Heart right ventricle (tissue), 16 donors: ENCODE data around the gene PHLPP1. TPM values are rescaled to one million over a fixed set of nuclear protein-coding genes. Genes with fewer than 3 reads are reported as not detected.

Experiments used
- ATAC-seq, 8 donors: fragments of 200-7000 bp; cut with Tn5 transposase; one replicate each; pipeline ENCODE4 v1.9.1; 2020; ENCODE audit warnings: mild to moderate bottlenecking in 8 of 8, moderate library complexity in 8 of 8, moderate number of reproducible peaks in 1 of 8
- DNase-seq, 2 donors: peaks; one replicate each; pipeline ENCODE4 v3.0.0-alpha.2; 2020
- H3K27ac ChIP-seq, 10 donors: fragments of 200-600 bp; sonication (generic) in 2 of 10; one replicate each; pipeline versions ENCODE4 v1.5.0 to v1.8.0; 2020 to 2022; ENCODE audit warnings: mild to moderate bottlenecking in 3 of 10
- H3K27me3 ChIP-seq, 7 donors: fragments of 200-600 bp; one replicate each; pipeline ENCODE4 v1.8.0; 2021 to 2022; ENCODE audit warnings: mild to moderate bottlenecking in 2 of 7
- H3K36me3 ChIP-seq, 9 donors: fragments of 200-600 bp; sonication (generic) in 1 of 9; one replicate each; pipeline versions ENCODE4 v1.5.0 to v1.8.0; 2020 to 2022; ENCODE audit warnings: mild to moderate bottlenecking in 2 of 9
- H3K4me1 ChIP-seq, 9 donors: fragments of 200-600 bp; sonication (generic) in 1 of 9; one replicate each; pipeline versions ENCODE4 v1.5.0 to v1.8.0; 2020 to 2022; ENCODE audit warnings: mild to moderate bottlenecking in 4 of 9
- H3K4me3 ChIP-seq, 10 donors: fragments of 200-600 bp; sonication (generic) in 2 of 10; one replicate each; pipeline versions ENCODE4 v1.5.0 to v1.8.0; 2020 to 2022; ENCODE audit warnings: mild to moderate bottlenecking in 7 of 10, moderate library complexity in 2 of 10
- H3K9me3 ChIP-seq, 11 donors: fragments of 200-600 bp in 10 of 11; sonication (generic) in 2 of 11; one replicate each; pipeline versions ENCODE4 v1.5.0 to v1.8.0; 2013 to 2022; ENCODE audit warnings: mild to moderate bottlenecking in 2 of 11, control low read depth in 1 of 11, moderate library complexity in 1 of 11
- CTCF ChIP-seq, 9 donors: fragments of 200-600 bp; sonication (generic) in 2 of 9; IDR thresholded peaks; one replicate each; pipeline versions ENCODE4 v1.5.0 to v1.8.0; 2021 to 2022; ENCODE audit warnings: antibody characterized with exemption in 9 of 9, mild to moderate bottlenecking in 5 of 9, moderate library complexity in 1 of 9
- WGBS, 2 donors: extraction: QIAGEN DNeasy Blood & Tissue Kit; methylation state at CpG; one replicate each; pipeline ENCODE4 v1.1.7; 2013; ENCODE audit warnings: inconsistent platforms in 1 of 2; 5-methylcytosine and 5-hydroxymethylcytosine counted together
- intact Hi-C, 10 donors: fragments of 100-400 bp; cut with DNase I; formaldehyde crosslinking; loops; one replicate each; pipeline versions ENCODE4 v1.11.1 to v1.14.2; 2022
- polyA plus RNA-seq, 2 donors: library from polyadenylated mRNA; stranded (reverse); fragments of 200-250 nt; gene quantifications; one replicate each; pipeline ENCODE4 v1.2.3, GENCODE V29; 2013
- total RNA-seq, 10 donors: library from RNA; stranded (reverse); fragmentation: NEBNext Ultra II Directional in 3 of 10; extraction: Animal tissue kit (Norgen Biotek cat#: 25700) in 3 of 10; gene quantifications; one replicate each; pipeline versions ENCODE4 v1.2.1 to v1.2.4, GENCODE V29; 2021 to 2023
- donor health status: Arrhythmogenic right ventricular cardiomyopathy.
- donor health status: ischemic (EF 13 %, LVEDD 7.1; RV severe dilation, severe dysfunction).
- donor health status: healthy with polysubstance abuse.
- donor health status: DM: no; HTN: yes; CAD: no.
- donor health status: DM: no; HTN: no; CAD: no.
- donor health status: ischemic (EF 25% LVEDD 6.9; RV normal size, moderate dysfunction).
- donor health status: ischemic (EF 25% LVEDD 5.7; RV mildly dilated, moderate dysfunction).
- donor health status: healthy.
- donor health status: DM: yes; HTN: yes; CAD: no.
- donor health status: Ischemic cardiomyopathy.
- donor health status: ischemic (EF 35%, LVEDD 5.7; RV mildly dilated, moderate dysfunction).
- donor health status: nonischemic (EF 11% LVEDD 7.7; RV severe dilation, severe dysfunction).
- donor health status: DM: yes; HTN: yes; CAD: no.
- donor health status: PGD.
- donor health status: ischemic (EF 29% LVEDD 5.4; RV normal size, mild dysfunction).
- donor health status: nonischemic (EF 23%, LVEDD 6.1; RV moderate dilation, normal function).

The PHLPP1 gene
- total and polyA plus RNA-seq, 12 donors = 1.8 to 10.7 (median 8.0) TPM

DNA sequence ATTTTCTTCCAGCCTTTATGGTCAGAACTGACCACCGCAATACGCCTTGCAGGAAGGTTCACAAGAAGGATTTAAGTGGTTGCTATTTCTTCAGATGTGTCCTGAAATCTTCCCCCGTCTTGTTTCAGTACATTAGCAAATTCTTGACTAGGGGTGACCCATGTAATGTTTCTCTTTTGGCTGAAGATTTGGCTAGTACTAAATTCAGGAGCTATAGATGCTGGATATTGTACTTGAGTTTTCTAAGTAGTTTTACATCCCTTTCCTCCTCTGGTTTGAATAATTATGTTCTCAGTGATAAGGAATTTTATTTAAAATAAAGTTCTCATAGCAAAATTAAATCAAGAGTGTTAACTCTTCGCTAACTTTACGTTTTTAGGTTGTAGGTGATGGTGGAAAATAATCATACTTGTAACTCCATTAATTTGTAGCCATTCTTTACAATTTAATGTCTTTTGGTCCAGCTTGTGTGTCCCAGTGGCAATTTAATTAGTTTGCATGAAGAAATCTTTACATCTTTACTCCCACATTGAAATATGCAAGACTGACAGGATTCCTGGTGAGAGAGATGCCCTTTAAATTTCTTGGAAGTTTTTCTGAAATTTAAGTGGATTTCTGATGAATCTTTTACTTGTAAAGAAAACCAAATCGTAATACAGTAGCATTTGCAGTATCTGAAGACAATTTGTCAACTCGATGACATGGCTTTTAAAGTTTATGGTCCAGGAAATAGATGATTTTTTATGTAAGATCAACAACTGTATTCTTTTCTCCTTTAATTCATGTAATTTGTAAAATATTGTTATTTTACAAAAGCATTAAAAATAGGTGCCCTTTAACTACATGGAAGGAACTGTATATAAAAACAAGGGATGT lies 2.8 kb downstream of the PHLPP1 start:
- intact Hi-C loops = loop anchor here (2.0 to 10.0 kb wide), 17 partner anchors 79 to 707 kb away; partner anchors contain the start of genes VPS4B (in 2 of the 10), KDSR (in 1 of the 10) and ZCCHC2 (in 1 of the 10)
- Histone ChIP-seq H3K27ac (peak overlapping the region in 7 of 10 donors; percentile 59 to 94 (median 89)), H3K27me3 (no peaks in the 10 kb centered on the region), H3K4me1 (peaks cover 3 to 64% (median 41%) of the 10 kb centered on the region in 9 donors), H3K4me3 (peak overlapping the region; percentile 75 to 83 (median 78)), H3K36me3 (no peaks in the 10 kb centered on the region), H3K9me3 (no peaks in the 10 kb centered on the region)
- TF ChIP-seq CTCF (IDR thresholded peaks at IDR 0.05) = no peak
- DNase-seq = no peak
- 37 to 48% methylated on average over 7 of the region's 7 CpGs for WGBS, 2 donors
- no peak for ATAC-seq

- Histone ChIP-seq H3K36me3 (no peaks in the 10 kb centered on the region), H3K27me3 (no peaks in the 10 kb centered on the region), H3K4me3 (peak overlapping the region in 2 of 10 donors; percentile 75), H3K4me1 (peaks cover 3 to 75% (median 44%) of the 10 kb centered on the region in 9 donors), H3K27ac (no peak overlapping the region), H3K9me3 (no peaks in the 10 kb centered on the region)
- no peak for ATAC-seq
- intact Hi-C loops = loop anchor here in 3 of 10 donors (10.0 kb wide), 3 partner anchors 55 to 75 kb away; no protein-coding TSS in a partner anchor
- no peak for DNase-seq
- WGBS, 2 donors = 49 to 52% methylated on average over 4 of the region's 4 CpGs
- TF ChIP-seq CTCF (IDR thresholded peaks at IDR 0.05) = no peak
Observed at GRCh38 chr18:62720048-62720447, 4.7 kb downstream of the PHLPP1 start.

DNA sequence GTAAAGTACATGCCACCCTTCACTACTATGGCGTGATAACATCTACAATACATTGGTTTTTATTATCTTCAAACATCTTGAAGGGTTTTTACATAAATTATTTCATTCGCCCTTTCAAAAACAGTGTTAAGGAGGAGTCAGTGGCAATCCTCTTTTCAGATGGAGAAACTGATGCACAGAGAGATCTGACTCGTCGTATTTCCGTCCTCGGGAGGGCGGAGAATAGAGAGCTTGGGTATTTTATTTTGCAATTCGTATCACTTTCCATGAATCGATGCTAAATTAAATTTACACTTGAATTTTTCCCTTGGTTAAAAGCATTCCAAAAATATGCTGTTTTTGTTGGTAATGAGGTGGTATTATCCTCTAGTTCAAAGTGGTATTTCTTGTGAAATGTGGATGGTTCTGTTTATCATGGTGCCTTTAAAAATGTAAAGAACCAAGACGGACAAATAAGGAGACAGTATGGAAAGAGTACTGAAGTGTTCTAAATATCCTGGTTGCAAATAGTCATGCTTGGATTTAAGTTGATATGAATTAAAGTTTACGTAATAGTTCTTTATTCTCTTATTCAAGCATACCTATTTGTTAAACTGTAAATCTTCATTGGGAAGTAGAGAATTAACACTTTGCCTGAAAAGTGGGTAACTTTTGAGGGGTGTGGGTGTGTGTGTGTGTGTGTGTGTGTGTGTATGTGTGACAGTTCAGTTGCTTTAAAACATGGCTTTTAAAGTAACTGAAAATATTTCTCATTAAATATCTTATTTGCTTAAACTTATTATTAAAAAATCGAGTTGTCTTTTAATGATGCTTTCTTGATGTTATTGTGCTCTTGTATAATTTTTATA lies 5.6 kb downstream of the PHLPP1 start:
- H3K27me3 ChIP-seq = no peaks in the 10 kb centered on the region
- H3K4me1 ChIP-seq = peaks cover 3 to 77% (median 44%) of the 10 kb centered on the region in 9 donors
- no peak overlapping the region for H3K4me3 ChIP-seq
- H3K36me3 ChIP-seq = no peaks in the 10 kb centered on the region
- WGBS, 2 donors = 82 to 86% methylated on average over 12 of the region's 12 CpGs
- H3K27ac ChIP-seq = peak overlapping the region in 1 of 10 donors; percentile 61
- TF ChIP-seq CTCF (IDR thresholded peaks at IDR 0.05) = no peak
- intact Hi-C loops = loop anchor here in 3 of 10 donors (10.0 kb wide), 3 partner anchors 54 to 74 kb away; no protein-coding TSS in a partner anchor
- no peaks in the 10 kb centered on the region for H3K9me3 ChIP-seq
- DNase-seq = no peak
- no peak for ATAC-seq
